Pancreas (tissue), 10 donors: ENCODE measurements around the gene MPP3. TPM values are rescaled to one million over a fixed set of nuclear protein-coding genes. Genes with fewer than 3 reads are reported as not detected.
A peak's percentile ranks its signal among the peaks of the same experiment; 100 is the strongest.
"Not testable (repeated sequence)": the region's sequence is repeated elsewhere in the genome, so short reads cannot be mapped to it uniquely, and the experiment has no call there.

ENCODE experiments used
- ATAC-seq, 4 donors: fragments of 200-7000 bp; cut with Tn5 transposase; one replicate each; pipeline versions ENCODE4 v1.8.0 to v1.9.1; 2020; ENCODE audit warnings: mild to moderate bottlenecking in 4 of 4, moderate library complexity in 4 of 4
- DNase-seq, 6 donors: peaks; one replicate each; pipeline ENCODE4 v3.0.0-alpha.2; 2020
- FAIRE-seq: peaks from 2 replicates; lab custom pipeline; 2012; peaks lifted over from hg19 to GRCh38; lab: Jason Lieb, UNC
- H3K27ac ChIP-seq, 4 donors: fragments of 200-600 bp; sonication (generic); 1 replicate in 3 of 4; 2 replicates in 1 of 4; pipeline versions ENCODE4 v1.5.0 to v1.8.0; 2020
- H3K27me3 ChIP-seq, 4 donors: fragments of 200-600 bp; one replicate each; pipeline ENCODE4 v1.8.0; 2021
- H3K36me3 ChIP-seq, 3 donors: fragments of 200-600 bp; sonication (generic) in 1 of 3; one replicate each; pipeline versions ENCODE4 v1.5.0 to v1.8.0; 2020 to 2021
- H3K4me1 ChIP-seq, 3 donors: fragments of 200-600 bp; one replicate each; pipeline ENCODE4 v1.8.0; 2021
- H3K4me3 ChIP-seq, 4 donors: fragments of 200-600 bp; sonication (generic) in 2 of 4; one replicate each; pipeline versions ENCODE4 v1.5.0 to v1.8.0; 2020 to 2021
- H3K9me3 ChIP-seq, 4 donors: fragments of 200-600 bp; one replicate each; pipeline ENCODE4 v1.8.0; 2021
- CTCF ChIP-seq, 4 donors: fragments of 200-600 bp; sonication (generic) in 3 of 4; IDR thresholded peaks; one replicate each; pipeline versions ENCODE4 v1.5.0 to v1.8.0; 2021; ENCODE audit warnings: antibody characterized with exemption in 4 of 4
- WGBS, 2 donors: extraction: QIAGEN DNeasy Blood & Tissue Kit; methylation state at CpG; one replicate each; pipeline ENCODE4 v1.1.7; 2013; 5-methylcytosine and 5-hydroxymethylcytosine counted together
- intact Hi-C, 3 donors: fragments of 100-400 bp; cut with DNase I; formaldehyde crosslinking; loops; one replicate each; pipeline versions ENCODE4 v1.11.1 to v1.14.2; 2022
- polyA plus RNA-seq, 2 donors: library from polyadenylated mRNA; stranded (reverse); fragments of 200-250 nt; gene quantifications; one replicate each; pipeline ENCODE4 v1.2.3, GENCODE V29; 2013
- total RNA-seq, 6 donors: library from RNA; stranded (reverse); fragmentation: NEBNext Ultra II Directional in 4 of 6; extraction: Animal tissue kit (Norgen Biotek cat#: 25700) in 4 of 6; gene quantifications; one replicate each; pipeline versions ENCODE4 v1.2.1 to v1.2.4, GENCODE V29; 2021 to 2023
- donor health status: healthy with polysubstance abuse.
- donor health status: DM: no; HTN: no; CAD: no; lungs with moderate emphysema.
- donor health status: DM: no; HTN: no; CAD: no.
- donor health status: control.
- donor health status: control.
- donor health status: Bipolar disorder and iron deficiency.
- donor health status: DM: yes; HTN: yes; CAD: no.
- donor health status: DM: no; HTN: no; CAD: no.
- donor health status: DM: no; HTN: no; CAD: no.
- donor health status: DM: yes; HTN: yes; CAD: no.

MPP3 gene
- total and polyA plus RNA-seq, 8 donors: 3.4 to 42.5 (median 6.1) TPM

GRCh38 chr17:43842975-43843325 lies 10.0 kb upstream of the MPP3 start:
- Histone ChIP-seq H3K4me1 (peaks cover 4 to 8% (median 5%) of the 10 kb centered on the region in 3 donors), H3K27me3 (no peaks in the 10 kb centered on the region), H3K36me3 (no peaks in the 10 kb centered on the region), H3K27ac (no peak overlapping the region), H3K9me3 (no peaks in the 10 kb centered on the region), H3K4me3 (no peak overlapping the region)
- DNase-seq (no peak), ATAC-seq (no peak), FAIRE-seq (no peak)
- intact Hi-C loops: no loop called here
- no peak for TF ChIP-seq CTCF (IDR thresholded peaks at IDR 0.05)
- 62 to 72% methylated on average over 7 of the region's 7 CpGs for WGBS, 2 donors

DNA sequence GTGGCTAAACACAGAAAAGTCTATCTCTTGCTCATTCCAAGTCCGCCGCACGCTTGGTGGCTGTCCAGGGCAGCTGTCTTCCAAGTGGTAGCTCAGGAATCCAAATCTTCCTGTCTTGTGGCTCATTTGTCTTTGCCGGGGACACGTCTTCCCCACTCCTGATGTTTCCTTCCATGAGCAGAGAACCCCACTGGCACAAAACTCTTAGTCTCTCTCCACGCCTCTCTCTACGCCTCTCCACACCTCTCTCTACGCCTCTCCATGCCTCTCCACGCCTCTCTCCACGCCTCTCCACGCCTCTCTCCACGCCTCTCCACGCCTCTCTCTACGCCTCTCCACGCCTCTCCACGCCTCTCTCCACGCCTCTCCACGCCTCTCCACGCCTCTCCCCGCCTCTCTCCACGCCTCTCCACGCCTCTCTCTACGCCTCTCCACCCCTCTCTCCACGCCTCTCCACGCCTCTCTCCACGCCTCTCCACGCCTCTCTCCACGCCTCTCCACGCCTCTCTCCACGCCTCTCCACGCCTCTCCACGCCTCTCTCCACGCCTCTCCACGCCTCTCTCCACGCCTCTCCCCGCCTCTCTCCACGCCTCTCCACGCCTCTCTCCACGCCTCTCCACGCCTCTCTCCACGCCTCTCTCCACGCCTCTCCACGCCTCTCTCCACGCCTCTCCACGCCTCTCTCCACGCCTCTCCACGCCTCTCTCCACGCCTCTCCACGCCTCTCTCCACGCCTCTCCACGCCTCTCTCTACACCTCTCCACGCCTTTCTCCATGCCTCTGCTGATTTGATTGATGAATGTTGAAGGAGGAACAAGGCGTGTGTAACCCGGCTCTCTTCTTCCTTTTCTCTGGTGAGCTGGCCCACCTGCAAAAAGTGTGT lies 9.4 kb upstream of the MPP3 start:
- 67 to 81% methylated on average over 42 to 54 of the region's 54 CpGs for WGBS, 2 donors
- ATAC-seq: not testable (repeated sequence)

GRCh38 chr17:43841282-43841681 lies 8.3 kb upstream of the MPP3 start:
- peak in 3 of 4 donors; percentile 5 to 53 (median 34) for ATAC-seq
- no peak for DNase-seq
- Histone ChIP-seq H3K36me3 (no peaks in the 10 kb centered on the region), H3K9me3 (no peaks in the 10 kb centered on the region), H3K4me1 (peaks cover 4 to 8% (median 5%) of the 10 kb centered on the region in 3 donors), H3K27ac (peak overlapping the region; percentile 18 to 41 (median 33)), H3K4me3 (no peak overlapping the region), H3K27me3 (no peaks in the 10 kb centered on the region)
- FAIRE-seq: no peak
- intact Hi-C loops: no loop called here
- 22 to 26% methylated on average over 4 of the region's 4 CpGs for WGBS, 2 donors
- no peak for TF ChIP-seq CTCF (IDR thresholded peaks at IDR 0.05)

More for the DNA sequence above, 9.4 kb upstream of the MPP3 start:
- H3K36me3 ChIP-seq, DNase-seq, H3K4me1 ChIP-seq, intact Hi-C loops, FAIRE-seq, H3K9me3 ChIP-seq, H3K4me3 ChIP-seq, H3K27me3 ChIP-seq: not testable (repeated sequence)
- peak overlapping the region in 2 of 4 donors; percentile 33 to 41 for H3K27ac ChIP-seq

- H3K36me3 ChIP-seq: no peaks in the 10 kb centered on the region
- no peak for TF ChIP-seq CTCF (IDR thresholded peaks at IDR 0.05)
- DNase-seq (no peak), FAIRE-seq (no peak), ATAC-seq (peak; percentile 39 to 57 (median 50))
- peaks cover 1 to 8% (median 4%) of the 10 kb centered on the region in 3 donors for H3K4me1 ChIP-seq
- H3K27me3 ChIP-seq: no peaks in the 10 kb centered on the region
- intact Hi-C loops: no loop called here
- peak overlapping the region in 3 of 4 donors; percentile 13 to 33 (median 18) for H3K27ac ChIP-seq
- no peaks in the 10 kb centered on the region for H3K9me3 ChIP-seq
- no peak overlapping the region for H3K4me3 ChIP-seq
- 57 to 62% methylated on average over 4 of the region's 4 CpGs for WGBS, 2 donors
Observed at GRCh38 chr17:43840814-43841213, 7.9 kb upstream of the MPP3 start.

DNA sequence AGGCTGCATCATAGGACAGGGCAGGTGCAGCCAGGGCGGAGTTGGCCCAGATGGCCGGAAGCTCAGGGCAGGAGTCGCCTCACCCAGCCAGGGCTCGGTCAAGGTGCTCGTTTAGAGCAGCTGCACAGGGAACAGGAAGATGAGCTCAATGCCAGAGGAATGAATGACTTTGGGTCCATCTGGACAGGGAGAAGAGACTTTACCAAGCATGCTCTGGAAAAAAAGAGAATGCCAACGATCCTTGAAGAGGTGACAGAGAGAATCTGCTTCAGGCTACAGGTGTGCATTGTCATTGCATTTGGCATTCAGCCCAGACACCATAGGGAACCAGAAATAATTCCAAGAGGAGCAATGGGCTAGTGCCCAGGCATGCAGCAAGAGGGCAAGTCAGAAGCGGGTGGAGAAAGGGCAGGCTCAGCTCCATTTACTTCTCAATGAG lies 6.7 kb upstream of the MPP3 start:
- DNase-seq (peak in 5 of 6 donors; percentile 58 to 72 (median 62)), FAIRE-seq (no peak), ATAC-seq (peak; percentile 87 to 96 (median 92))
- Histone ChIP-seq H3K4me3 (peak overlapping the region in 1 of 4 donors; percentile 6), H3K27me3 (no peaks in the 10 kb centered on the region), H3K27ac (peak overlapping the region in 3 of 4 donors; percentile 13 to 35 (median 33)), H3K4me1 (peaks cover 0 to 8% (median 4%) of the 10 kb centered on the region in 3 donors), H3K36me3 (no peaks in the 10 kb centered on the region), H3K9me3 (no peaks in the 10 kb centered on the region)
- WGBS, 2 donors: 5 to 9% methylated on average over 7 of the region's 7 CpGs
- intact Hi-C loops: no loop called here
- TF ChIP-seq CTCF (IDR thresholded peaks at IDR 0.05): no peak
